GM19238 (cell line): ENCODE measurements around the gene NSD1.
"Not testable (repeated sequence)": the region's sequence is repeated elsewhere in the genome, so short reads cannot be mapped to it uniquely, and the experiment has no call there.

Experiments
- DNase-seq: peaks from one replicate; pipeline ENCODE4 v3.0.0; 2011; ENCODE audit warnings: low spot score; ENCODE audit not compliant: insufficient read length

NSD1 gene

DNA sequence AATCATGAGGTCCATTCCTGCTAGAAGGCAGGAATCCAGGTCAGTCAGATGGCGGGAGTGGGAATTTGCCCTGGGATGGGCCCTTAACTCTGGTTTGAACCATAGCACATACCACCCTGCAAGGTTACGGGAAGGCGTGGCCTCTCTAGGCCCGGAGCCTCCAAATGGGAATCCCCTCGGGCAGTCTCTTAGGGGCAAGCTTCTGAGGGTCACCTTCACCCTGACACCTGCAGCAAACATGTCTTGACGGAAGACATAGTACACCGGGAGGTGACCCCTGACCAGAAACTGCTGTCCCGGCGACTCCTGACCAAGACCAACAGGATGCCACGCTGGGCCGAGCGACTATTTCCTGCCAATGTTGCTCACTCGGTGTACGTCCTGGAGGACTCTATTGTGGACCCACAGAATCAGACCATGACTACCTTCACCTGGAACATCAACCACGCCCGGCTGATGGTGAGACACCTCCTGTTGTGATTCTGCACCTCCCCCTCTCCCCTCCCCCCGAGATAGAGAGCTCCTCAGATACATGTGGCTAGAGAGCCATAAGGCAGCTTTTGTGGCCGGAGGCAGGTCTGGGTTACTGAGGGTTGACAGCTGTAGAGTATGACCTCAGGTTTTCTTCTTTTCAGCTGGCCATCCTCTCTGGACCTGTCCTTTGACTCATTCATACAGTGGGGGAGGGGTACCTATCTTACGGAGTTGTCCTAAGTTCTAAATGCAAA, 171.0 kb downstream of the NSD1 start:
- no peak for DNase-seq

DNA sequence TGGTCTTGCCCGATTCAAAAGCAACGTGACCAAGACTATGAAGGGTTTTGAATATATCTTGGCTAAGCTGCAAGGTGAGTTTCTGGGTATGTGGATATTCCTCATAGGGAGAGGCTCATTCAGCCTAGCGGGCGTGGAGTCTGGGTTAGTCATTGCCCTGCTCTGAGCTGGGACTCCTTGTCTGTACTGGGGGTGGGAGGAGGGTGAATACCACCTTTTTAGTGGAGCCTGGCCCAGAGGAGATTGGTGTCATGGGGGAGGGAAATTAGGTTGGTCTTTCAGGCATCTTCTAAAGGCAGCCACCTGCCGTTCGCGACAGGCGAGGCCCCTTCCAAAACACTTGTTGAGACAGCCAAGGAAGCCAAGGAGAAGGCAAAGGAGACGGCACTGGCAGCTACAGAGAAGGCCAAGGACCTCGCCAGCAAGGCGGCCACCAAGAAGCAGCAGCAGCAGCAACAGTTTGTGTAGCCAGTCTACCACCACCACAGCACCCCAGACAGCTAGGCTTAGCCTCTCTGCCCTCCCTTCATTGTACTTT, 172.6 kb downstream of the NSD1 start:
- not testable (repeated sequence) for DNase-seq

DNA sequence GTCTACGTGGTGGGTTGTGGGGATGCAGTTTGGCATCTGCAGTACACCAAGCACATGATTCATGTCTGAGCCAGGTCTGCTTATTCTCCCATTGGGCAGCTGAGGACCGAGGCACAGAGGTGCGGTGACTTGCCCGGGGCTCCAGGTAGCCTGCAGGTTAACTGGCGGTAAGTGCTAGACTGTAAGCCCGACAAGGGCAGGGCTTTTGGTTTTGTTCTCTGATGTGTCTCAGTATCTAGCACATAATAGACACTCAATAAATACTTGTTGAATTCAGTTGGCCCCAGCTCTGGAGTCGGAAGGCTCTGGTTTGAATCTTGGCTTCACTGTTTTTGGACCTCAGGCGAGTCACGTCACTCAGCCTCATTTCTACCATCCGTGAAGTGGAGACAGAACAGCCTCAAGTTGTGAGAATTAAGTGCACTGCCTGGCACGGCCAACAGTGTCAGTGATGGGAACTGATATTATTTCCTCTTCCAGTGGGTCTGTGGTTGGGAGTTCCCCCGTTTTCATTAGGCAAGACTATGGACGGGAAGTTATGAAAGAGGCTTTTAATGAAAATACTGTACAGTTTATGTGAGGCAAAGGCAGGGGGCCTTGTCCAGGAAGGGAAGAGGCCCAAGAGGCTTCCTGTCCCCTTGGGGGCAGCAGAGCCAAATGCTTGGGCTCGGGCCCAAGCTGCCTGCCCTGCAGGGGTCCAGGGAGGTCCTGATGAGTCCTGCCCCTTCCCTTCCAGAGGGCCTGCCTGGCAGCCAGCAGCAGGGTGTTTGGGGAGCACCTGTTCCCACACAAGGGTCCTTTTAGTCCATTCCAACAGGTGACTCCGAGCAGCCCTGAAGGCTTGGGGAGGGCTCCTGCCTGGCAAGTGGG, 173.3 kb downstream of the NSD1 start:
- no peak for DNase-seq

DNA sequence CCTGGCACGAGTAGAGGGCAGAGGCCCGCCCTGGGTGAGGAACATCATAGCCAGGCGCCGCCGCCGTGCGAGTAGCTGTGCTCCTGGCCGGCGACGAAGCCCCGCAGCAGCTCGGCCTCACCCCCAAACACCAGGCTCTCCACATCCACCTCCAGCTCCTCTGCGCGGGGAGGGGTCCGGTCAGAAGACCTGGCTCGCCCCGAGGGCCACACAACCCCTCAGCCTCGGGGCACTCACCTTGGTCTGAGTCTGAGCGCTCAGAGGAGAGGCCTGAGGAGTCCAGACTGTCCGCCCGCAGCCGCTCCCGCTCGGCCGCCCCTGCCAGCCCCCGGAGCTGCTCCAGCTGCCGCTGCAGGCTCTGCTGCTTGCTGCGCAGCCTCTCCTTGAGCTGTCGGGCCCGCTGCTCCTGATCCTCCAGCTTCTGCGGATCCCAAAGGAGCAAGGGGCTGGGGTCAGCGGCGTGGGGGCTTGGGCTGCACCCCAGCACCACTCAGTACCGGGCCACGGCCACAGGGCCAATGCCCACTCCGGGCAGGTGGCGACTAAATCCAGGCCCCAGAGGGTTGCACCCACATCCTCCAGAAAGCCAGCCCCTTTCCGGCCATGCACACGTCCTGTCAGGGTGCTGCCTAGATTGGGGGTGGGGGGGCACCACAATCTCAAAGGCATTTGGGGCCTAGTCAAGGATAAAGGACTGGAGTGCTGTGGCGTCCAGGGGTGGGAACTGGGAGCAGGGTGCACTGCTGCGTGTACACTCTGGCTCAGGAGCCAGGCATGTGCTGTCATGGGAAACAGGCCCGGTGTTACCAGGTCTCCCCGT, 174.2 kb downstream of the NSD1 start:
- no peak for DNase-seq

DNA sequence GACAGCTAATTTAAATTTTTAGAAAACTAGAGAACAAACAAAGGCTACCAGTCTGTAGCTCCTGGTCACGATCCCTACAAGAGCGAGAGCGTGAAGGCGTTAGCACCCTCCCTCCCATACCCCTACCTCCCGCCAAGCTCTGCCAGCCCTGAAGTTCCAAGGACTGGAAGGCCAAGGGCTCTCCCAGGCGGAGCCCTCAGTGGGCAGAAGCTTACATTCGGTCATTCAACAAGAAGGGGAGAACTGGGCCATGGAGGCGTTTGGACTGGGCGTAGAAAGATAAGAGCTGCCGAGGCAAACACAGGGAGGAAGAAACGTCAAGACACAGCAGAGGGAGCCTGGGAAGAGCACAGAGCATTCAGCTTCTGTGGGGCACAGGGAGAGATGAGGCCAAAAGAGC, 175.2 kb downstream of the NSD1 start:
- DNase-seq: no peak

DNA sequence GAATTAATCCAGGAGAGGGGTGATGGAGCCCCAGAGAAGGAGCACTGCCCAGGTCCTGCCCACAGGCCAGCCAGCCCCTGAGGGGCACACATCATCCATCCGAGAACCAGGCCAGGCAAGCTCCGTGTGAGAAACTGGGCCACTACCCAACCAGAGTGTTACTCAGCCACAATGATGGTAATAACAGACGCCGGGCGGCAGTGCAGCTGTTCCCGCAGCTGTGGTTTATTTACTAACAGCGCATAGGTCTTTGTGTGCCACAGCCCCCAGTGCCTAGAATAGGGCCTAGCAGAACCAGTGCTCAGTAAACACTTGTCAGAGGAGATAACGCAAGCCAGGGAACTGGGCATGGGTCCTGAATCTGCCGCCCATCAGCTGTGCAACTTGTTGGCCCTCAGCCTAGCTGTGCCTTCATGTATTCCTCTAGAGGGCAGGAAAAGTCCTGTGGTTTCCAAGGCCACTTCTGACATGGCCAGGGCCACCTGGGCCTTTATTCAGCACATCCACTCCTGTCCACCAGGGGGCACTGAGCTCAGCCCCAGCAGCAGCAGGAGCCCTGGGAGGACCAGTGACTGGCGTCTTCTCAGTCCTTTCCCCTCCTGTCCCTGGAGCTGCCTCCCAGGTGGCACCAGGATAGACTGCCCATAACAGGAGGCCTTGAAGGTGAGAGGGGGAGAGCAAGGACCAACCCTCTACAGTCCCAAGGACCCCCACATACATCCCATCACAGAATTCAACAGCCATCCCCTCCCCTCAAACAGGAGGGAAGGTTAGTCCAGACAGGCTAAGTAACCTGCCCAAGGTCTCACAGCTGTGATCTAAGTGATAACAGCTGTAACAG, 176.0 kb downstream of the NSD1 start:
- DNase-seq: no peak

DNA sequence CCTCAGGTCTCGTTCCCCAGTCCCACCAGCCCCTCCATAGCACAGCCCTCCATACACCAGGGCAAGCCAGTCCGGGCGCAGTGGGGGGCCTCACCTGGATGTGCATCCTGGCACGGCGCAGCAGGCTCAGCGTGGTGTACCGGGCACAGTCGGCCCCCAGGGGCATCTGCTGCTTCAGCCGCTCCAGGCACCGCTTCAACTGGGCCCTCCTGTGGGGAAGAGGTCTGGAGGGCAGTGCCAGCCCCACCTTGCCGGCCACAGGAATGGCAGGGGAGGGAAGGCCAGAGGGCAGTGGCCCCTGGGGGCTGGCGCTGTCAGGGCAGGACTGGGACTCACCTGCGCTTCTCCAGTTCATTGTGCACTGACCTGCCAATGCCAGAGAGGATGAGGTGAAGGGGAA, 176.8 kb downstream of the NSD1 start:
- no peak for DNase-seq

DNA sequence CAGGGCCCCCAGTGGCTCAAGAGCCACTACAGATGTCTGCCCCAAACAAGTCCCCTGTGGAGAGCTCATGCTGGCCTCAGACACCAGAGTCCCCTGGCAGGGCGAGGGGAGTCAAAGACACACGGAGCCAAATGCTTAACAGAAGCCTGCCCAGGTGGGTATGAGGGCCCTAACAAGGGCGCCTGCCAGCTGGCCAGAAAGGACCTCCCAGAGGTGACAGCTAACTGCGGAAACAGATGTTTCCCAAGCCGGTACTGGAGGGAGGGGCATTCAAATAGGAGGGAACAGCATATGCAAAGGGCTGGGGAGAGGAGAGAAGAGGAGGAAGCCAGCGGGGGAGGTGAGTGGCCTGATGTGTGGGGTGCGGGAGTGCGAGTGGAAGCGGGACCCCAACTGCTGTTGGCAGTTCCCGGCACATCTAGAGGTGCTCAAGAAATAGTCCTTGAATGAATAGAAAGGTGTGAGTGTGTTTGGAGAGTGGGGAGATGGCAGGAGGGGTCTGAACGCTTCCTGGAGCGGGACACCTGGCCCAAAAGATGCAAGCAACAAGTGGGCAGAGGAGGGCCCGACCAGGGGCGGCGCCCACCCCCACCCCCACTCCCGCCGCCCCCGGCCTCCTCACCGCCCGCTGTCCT, 177.3 kb downstream of the NSD1 start:
- DNase-seq: peak; percentile 69

DNA sequence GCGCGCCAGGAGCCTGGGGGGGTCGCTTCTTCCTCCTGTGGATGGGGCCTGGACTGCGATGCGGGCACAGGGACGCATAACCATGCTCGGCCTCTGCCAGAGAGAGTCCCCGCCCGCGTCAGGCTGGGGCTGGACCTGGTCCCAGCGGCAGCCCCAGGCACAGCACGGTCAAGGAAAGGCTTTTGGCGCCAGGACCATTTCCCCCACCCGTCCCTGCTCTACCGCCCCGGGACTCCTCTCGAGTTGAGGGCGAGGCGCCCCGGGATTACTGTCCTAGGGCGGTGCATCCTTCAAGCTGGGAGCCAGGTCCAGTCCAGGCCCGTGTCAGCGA, 177.8 kb downstream of the NSD1 start:
- DNase-seq: no peak

DNA sequence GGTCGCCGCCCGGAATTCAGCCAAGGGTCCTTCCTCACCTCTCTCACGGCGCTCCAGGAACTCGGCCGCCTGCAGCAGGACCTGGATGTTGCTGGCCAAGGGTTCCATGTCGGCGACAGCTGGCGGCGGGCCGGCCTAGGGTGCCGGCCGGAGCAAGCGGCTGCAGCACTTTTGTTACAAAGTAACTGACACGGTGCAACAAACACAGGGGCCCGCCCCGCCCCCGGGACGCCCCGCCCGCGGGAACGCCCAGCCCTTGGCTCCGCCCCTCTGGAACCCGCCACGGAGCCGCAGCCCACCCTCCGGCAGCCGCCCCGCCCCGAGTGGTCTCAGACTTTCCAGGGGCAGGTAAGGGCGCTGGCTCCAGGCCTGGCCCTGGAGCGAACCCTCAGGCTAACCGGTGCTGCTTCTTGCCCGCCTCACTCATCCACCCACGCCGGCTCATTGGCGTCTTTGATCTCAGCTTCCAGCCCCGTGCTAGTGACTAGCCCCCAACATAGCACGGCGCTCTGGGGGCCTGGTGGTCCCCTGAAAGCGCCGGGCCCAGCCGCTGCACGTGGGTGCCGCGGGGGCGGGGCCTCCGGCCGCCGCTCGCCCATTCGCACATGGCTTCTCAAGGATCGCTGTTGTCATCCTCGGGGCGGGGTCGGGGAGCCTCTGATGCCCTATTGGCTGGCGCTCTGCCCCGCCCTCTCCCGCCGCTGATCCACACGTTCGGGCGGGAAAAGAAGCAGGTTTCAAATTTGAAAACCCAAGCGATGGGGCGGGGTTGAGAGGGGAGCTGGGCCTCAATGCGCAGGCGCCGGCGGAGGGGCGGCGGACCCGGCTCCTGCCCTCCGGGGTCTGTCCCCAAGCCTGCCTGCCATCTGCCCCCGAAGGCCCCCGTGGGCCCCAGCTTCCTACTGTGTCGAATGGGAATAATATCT, 178.4 kb downstream of the NSD1 start, which contains the start of gene MXD3:
Gene MXD3 (minus strand): TSS at position 176 of the 926 bp plus-strand sequence. CDS start 68 bp downstream, at position 108.
- DNase-seq: peak; percentile 94

DNA sequence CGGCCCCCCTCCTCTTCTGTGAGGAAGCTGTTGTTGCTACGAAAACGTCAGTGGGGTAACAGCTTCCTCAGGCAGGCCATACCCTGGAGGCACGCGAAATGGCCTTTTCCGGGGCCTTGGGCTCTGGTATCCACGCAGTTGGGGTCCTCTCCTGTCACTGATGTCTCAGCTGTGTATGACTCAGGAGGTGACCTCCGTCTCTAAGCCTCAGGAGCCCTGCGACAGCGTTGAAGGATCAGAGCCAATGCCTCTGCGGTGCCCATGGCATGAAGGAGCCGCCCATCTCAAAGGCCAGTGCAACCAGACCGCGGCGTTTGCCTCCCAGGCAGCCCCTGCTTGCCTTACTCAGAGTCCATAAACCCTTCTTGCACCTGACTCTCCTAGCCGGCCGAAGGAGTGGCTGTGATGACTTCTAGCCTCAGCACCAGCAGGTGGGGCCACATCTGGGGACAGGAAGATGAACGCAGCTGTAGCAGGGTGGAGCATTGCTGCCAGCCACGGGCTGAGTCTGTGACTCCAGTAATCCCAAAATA, 179.1 kb downstream of the NSD1 start:
- DNase-seq: no peak

DNA sequence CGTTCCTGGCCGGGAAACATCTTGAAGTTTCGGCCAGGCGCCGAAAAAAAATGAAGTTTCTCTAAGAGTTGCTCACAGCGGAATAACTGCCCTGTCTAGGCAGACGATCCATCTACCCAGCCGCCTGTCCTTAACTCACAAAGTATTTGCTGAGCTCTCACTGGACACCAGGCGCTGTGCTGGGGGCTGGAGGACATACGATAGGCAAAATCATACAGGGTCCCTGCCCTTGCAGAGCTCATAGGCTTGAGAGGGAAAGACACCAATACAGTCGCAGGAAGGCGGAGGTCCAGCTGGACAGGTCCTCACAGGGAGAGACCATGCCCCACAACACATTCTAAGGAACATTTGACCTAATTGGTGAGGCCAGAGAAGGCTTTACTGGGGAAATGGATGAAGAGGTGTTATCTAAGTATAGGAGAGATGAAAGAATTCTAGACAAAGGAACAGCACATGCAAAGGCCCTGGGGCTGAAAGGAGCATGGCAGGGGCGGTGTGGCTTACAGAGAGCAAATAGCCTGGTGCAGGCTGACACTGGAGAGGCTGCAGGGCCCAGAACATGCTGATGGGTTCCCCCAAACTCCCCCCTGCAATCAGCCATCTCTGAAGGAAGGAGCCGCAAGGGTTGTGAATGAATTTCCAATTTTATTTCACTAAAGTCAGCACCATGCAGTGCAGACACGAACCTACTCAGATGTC, 180.1 kb downstream of the NSD1 start:
- no peak for DNase-seq

DNA sequence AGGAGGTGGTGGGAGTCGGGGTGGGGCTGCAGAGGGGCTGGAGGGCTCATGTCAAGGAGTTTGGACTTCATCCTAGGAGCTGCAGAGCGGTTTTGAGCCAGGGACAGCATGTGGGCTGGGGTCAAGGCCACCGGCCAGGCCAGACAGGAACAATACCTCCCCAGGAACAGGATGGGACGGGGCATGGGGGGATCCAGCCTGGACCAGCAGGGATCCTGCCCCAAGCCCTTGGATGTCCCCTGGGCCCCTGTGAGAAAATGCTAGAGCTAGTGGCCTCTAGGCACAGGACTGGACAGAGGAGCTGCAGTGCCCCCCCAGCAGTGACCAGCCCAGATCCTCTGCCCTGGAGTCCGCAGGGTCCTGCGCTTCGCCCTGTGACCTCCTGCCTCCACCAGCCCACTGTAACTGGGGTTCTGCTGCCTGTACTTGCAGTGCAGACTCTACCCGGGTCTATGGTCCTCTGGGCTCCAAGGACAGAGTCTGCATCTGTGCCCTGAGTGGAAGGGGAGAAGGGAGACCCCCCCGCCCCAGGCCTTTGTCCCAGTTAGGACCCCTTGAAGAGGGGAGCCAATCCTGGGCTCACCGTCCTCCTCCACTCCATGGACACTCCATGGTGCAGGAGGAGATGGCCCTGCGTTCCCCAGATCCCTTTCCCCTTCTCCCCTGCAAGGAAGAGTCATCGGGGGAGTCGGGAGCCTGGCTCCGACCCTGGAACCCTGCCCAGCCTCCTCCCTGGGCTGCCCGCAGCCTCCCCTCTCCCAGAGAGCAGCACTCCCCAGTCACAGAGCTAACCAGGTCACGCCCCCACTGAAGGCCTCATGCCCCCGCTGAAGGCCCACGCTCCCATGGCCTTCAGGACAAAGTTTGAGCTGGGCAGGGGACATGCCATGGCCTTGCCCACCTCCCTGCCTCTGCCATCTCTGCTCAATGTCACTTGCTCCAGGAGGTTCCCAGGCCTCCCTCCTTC, 181.1 kb downstream of the NSD1 start:
- no peak for DNase-seq

DNA sequence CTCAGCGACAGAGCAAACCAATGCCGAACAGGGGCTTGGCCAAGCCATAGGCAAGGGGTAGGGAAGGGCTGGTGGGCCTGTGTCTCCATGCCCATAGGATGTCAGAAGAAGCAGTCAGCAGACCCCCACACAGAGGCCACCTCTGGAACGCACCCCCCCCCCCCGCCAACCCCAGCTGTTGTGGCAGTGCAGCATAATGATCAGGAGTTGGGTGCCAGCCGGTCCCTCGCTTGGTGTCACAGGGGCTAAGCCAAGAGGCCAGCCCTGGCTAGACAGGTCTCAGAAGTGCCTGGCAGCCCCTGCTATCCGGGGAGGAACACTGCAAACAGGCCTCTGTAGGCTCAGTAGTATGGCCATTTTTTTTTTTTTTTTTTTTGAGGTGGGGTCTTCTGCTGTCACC, 181.8 kb downstream of the NSD1 start:
- no peak for DNase-seq

DNA sequence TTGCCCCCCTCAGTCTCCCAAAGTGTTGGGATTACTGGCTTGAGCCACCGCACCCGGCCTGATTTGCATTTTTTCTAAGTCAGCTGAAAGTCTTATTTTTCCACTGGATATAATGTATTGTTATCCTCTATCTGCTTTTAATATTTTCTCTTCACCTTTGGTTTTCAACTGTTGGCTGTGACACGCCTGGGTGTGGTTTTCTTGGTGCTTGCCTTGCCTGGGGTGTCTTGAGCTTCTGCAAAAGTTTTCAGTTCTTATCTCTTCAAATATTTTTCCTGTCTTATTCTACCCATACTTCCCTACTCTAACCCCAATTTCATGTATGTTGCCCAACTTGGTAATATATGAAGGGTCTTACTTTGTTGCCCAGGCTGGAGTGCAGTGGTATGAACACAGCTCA, 182.4 kb downstream of the NSD1 start:
- DNase-seq: no peak

DNA sequence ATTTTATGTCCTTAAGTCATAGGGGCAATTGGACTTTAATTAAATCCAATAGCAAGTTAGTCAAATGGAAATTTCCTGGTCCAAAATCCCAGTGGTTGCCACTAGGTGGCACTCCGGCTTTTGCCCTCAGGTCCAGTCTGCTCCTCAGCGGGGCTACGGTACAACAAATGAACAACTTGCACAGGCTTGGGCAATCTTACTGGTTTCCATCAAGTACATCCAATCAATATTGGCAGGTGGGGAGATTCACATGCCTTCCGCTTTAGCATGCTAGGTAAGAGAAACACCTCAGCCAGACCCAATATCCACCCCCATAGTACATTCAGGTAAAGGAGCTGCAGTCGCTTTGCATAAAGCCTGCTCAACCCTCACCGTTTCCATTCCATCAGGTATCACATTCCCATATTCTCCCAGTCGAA, 184.4 kb downstream of the NSD1 start:
- DNase-seq: no peak
